ENCODE results near the gene DHRSX.
"Not testable (repeated sequence)": the region's sequence is repeated elsewhere in the genome, so short reads cannot be mapped to it uniquely, and the experiment has no call there.

DHRSX gene

DNA sequence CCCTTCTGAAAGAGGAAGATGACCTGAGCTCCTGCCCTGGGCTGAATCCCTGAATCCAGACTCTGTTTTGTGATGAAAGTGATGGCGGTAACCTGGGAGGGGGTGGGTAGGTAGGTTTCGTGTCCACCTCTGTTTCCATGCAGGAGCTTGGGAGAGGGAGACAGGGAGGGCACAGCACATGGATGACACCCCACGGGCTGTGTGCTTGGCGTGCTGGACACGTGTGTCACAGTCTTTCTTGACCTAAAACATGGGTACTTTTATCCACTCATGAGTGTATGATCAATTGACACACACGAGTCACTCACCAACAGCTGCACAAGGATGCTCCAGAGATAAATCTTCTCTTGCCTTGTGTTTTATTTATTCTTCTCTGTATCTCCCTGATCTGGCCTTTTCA is 111.5 kb downstream of the DHRSX start:
- no peak for DNase-seq

DNA sequence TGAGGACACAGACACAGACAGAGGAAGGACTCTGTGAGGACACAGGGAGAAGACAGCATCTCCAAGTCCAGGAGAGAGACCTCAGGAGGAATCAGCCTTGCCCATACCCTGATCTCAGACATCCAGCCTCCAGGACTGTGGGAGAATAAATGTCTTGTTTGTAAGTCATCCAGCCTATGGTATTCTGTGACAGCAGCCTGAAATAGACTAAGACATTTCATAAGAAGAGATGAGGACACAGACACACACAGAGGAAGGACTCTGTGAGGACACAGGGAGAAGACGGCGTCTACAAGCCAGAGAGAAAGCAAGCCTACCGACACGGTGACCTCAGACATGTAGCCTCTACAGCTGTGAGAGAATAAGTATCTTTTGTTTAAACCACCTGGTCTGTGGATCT is 112.1 kb downstream of the DHRSX start:
- peak; percentile 11 for DNase-seq

DNA sequence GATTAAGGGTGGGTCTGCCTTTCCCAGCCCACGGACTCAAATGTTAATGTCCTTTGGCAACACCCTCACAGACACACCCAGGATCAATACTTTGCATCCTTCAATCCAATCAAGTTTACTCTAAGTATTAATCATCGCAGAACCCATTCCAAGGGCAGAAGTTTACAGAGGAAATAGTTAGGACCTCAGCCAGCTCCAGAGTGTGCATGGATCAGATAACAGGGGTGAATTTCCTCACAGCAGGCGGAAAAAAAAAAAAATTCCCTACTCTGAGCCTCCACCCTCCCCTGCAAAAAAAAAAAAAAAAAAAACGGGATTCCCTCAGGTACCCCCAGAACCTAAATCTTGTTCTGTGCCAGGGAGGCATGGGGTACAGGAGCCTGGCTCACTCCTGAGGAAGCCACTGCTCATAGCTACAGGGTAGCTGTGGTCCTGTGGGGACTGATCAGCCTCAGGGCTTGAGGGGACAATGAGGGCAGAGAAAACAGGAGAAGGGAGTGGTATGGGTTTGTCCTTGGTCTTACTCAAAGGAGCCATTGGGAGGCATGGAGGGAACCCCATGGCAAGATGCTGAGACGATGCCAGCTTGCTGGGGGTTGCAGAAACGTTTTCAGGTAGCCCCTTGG is 113.0 kb downstream of the DHRSX start:
- peak; percentile 36 for DNase-seq

DNA sequence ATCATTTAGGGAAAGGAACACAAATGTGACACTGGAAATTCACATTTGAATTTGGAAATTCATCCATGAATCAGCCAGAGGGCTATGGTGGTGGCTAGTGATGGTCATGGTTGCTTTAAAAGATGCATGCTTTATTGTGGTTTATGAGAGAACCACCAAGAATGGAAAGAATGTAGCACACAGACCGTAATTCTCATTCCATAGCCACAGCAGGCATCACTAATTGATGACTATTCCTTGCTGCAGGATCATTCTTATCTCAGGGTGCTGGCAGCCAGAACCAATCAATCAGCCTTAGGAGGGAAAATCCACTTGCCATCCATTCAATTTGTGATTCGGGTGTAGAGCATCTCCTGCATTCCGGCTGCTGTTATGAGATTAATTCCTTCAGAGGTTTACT is 115.6 kb downstream of the DHRSX start:
- DNase-seq = peak; percentile 88

DNA sequence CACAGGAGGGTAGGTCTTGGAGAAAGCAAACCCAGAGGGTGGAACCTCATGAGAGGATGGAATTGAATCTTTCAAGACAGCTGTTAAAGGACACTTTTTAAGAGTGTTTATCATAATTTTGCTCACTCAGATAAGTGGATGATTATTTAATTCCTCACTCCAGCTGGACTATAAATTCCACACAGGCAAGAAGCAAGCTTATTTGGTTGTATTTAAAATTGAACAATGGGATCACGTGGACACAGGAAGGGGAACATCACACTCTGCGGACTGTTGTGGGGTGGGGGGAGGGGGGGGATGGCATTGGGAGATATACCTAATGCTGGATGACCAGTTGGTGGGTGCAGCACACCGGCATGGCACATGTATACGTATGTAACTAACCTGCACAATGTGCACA is 116.3 kb downstream of the DHRSX start:
- no peak for DNase-seq

DNA sequence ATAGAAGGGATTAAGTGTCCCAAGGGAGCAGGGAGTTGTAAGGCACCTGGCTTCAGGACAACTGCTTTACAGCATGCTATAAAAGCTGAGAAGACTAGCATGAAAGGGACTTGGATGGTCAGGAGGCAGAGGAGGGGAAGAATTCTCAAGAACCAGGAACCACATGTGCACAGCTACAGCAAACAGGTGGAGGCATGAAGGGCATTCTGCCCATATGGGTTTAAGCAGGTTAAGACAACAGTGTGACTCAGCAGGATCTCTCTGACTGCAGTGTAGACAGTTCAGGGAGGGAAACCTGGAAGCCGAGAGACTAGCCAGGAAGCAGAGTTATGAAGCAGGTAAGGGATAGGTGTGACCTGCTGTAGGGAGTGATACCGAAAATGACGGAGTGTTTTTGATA is 117.0 kb downstream of the DHRSX start:
- DNase-seq = no peak

DNA sequence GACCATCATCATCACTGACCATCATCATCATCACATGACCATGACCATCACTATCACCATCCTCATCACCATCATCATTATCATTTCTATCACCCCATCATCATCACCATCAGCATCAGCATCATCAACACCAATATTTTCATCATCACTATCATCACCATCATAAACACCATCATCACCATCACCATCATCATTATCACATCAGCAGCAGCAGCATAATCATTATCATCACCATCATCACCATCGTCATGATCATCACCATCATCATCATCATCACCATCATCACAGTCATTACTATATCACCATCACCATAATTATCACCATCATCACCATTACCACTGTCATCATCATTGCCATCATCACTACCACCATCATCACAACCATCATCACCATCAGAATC is 117.6 kb downstream of the DHRSX start:
- no peak for DNase-seq

DNA sequence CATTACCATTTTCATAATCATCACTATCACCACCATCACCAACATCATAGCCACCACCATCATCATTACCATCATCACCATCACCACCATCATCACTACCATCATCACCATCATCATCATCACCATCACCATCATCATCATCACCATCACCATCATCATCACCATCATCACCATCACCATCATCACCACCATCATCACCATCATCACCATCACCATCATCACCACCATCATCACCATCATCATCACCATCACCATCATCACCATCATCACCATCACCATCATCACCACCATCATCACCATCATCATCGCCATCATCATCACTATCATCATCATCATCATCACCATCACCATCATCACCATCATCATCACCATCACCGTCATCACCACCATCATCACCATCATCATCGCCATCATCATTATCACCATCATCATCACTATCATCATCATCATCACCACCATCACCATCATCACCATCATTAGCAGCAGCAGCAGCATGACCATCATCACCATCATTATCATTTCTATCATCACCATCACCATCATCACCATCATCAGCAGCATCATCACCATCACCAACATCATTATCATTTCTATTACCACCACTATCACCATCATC is 118.2 kb downstream of the DHRSX start:
- DNase-seq = not testable (repeated sequence)

DNA sequence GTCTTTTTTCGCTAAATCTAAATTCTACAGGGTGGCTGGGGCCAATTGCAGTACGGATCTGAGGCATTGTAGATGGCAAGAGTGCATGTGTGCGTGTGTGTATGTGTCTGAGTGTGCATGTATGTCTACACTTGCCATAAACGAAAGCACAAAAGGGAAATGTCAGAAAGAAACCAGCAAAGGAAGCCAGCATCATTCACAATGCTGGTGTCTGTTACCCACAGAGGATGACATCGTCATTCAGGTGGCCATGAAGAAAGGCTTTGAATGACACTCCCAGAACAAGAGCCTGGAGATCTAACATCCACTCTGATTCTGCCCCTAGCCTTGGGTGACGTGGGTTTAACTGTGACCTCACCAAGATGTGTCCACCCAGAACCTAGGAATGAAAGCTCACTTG is 124.6 kb downstream of the DHRSX start:
- DNase-seq = no peak

DNA sequence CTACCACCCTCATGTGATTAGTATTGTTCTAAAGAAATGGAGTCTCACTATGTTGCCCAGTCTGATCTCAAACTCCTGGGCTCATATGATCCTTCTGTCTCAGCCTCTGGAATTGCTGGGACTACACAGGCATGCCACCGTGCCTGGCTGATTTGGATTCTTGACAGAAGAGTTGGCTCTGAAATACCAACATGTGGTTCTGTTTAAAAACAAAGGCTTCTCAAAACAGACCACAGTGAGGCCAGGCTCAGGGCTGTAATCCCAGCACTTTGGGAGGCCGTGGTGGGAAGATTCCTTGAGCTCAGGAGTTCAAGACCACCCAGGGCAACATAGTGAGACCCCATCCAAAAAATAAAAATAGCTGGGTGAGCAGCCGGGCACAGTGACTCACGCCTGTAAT is 126.7 kb downstream of the DHRSX start:
- DNase-seq = peak; percentile 81

DNA sequence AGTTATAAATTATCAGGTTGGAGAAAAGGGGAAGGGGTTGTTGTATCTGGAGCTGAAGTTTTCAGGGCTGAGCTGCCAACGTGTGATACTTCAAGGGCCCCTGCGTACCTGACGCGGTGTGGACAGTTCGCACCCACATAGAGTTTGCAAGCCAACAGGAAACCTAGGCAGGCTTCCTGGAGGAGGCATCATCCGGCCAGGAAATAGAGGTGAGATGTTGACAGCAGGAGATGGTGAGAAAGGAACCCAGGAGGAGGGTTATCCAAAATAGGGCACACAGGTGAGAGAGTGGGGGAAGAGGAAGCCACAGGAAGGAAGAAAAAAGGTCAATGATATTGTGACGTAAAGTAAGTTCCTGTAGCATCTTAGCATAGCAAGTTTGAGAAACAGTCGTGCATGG is 127.2 kb downstream of the DHRSX start:
- DNase-seq = no peak

DNA sequence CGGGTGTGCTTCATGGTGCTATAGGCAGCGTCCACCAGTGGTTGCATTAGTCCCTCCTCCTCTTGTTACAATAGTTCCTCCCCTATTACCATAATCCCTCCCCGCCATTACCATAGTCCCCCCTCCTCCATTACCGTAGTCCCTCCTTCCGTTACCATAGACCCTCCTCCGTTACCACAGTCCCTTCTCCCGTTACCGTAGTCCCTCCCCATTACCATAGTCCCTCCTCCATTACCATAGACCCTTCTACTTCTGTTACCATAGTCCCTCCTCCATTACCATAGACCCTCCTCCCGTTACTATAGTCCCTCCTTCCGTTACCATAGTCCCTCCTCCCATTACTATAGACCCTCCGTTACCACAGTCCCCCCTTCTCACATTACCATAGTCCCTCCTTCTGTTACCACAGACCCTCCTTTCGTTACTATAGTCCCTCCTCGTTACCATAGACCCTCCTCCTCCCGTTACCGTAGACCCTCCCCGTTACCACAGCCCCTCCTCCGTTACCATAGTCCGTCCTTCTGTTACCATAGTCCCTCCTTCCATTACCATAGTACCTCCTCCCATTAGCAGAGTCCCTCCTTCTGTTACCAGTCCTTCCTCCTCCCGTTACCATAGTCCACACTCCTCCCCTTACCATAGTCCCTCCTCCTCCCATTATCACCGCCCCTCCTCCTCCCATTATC is 129.6 kb downstream of the DHRSX start:
- DNase-seq = no peak

DNA sequence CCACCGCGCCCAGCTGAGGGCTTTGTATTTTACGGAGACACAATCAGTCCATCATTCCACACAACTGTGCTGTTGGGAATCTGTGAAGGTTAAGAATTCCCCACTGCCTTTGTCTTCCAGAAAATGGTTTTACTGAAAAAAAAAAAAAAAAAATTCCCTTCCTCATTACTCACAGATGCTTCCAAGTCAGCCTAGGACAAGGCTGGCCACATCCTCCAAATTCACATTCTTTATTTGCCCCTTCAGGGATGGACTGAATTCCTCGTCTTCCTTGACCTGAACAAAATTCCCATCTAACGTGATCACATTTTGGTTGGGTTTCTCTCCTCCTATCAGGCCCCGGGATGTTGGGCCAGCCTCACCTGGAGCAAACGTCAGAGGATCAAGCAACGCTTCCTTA is 130.3 kb downstream of the DHRSX start:
- peak; percentile 86 for DNase-seq

DNA sequence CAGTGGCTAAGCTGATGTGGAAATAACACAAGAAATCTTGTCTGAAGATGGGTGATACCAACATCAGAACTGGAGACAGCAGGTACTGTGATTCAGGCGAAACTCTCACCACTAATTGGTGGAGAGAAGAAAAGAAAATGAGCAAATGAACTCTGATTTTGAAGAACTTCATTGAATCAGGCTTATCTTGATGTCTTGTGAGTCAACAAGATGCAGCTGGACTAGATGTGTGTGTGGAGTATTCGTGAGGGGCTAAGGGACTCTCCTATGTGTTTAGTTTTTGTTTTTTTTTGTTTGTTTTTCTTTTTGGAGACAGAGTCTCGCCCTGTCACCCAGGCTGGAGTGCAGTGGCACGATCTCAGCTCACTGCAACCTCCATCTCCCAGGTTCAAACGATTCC is 131.6 kb downstream of the DHRSX start:
- DNase-seq = no peak

DNA sequence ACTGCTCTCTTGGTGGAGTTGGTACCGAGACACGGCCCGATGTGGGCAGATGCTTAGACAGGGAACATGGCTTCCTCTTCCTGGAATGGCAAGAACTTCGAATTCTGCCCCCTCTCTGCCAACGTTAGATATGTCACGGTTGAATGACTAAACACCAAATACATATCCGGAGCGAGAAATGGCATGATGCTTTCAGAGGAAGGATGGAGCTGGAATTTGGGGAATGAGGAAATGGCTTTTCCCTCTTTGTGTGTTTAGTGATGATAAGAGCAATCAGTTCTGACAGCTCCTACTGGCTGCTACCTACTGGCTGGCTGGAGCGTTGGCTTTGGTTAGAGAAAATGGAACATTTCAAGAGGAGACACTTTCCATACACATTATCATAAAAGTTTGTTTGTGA is 140.0 kb downstream of the DHRSX start:
- peak; percentile 36 for DNase-seq

DNA sequence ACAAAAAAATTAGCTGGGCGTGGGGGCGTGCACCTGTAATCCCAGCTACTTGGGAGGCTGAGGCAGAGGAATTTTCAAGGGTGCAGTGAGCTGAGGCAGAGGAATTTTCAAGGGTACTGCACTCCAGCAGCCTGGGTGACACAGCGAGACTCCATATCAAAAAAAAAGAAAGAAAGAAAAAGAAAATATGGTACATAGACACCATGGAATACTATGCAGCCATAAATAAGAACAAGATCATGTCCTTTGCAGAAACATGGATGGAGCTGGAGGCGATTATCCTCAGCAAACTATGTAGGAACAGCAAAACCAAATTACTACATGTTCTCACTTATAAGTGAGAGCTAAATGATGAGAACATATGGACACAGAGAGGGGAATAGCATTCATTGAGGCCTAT is 141.3 kb downstream of the DHRSX start:
- not testable (repeated sequence) for DNase-seq

DNA sequence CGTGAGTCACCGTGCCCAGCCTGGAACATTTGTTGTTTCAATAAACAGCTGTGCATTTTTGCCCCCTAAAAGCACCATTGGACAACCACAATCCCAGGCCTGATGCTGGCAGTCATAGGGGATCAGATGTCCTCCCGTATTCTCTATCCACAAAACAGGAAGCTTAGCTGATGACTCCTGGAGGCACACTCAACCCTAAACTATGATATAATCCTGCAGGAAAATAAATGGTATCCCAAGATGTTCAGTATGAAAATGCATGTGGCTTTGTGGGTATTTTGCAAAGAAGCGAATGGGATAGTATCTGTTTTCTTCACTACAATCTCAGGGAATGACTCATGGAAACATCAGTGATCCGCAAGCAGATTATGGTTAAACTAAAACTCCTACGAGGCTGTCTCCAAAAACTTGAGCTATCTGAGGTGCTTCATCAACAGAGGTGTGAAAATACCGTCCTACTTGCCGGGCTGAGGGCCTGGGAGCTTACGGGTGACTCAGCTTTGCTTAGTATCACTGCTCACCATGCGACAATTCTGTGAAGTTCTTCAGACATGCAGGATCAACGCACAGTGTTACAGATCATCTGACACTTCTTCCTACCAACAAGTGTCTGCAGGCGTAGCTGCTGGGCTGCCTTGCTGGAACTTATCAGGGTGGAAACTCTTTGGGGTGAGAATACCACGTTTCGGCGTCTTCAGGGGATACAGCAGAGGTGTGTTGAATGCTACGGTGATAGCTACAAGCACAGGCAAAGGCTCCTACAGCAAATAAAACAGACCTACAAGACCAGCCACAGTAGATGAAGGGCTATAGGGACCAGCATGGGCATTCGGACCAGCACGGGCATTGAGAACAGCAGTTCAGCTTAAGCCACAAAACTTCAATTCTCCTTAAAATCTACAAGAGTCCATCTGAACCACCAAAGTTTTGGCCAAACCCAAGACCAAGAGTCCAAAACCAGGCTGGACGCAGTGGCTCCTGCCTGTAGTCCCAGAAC is 148.5 kb downstream of the DHRSX start:
- peak; percentile 98 for DNase-seq

DNA sequence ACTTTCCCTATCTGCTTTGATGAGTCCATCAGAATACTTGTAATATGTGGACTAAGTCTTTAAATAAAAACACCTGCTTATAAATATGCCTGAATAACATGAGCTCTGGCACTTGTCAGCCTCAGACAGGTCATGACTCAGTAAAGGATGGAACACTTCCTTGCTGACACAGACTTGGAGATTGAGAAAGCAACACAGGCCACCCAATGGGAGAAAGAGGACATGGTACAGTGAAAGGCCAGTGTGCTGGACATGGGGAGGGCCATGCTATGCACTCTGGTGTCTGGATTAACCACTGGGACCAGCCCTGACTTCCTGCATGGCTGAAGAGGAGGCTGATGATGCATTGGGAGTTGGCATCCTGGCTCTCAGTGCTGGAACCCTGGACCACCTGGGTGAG is 149.5 kb downstream of the DHRSX start:
- DNase-seq = peak; percentile 86

DNA sequence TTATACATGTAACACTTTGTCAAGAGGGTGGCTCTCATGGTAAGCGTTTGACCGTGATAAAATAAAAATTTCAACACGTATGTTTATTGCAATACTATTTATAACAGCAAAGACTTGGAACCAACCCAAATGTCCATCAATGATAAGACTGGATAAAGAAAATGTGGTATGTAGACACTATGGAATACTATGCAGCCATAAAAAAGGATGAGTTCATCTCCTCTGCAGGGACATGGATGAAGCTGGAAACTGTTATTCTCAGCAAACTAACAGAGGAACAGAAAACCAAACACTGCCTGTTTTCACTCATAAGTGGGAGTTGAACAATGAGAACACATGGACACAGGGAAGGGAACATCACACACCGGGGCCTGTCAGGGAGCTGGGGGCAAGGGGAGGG is 150.1 kb downstream of the DHRSX start:
- not testable (repeated sequence) for DNase-seq

DNA sequence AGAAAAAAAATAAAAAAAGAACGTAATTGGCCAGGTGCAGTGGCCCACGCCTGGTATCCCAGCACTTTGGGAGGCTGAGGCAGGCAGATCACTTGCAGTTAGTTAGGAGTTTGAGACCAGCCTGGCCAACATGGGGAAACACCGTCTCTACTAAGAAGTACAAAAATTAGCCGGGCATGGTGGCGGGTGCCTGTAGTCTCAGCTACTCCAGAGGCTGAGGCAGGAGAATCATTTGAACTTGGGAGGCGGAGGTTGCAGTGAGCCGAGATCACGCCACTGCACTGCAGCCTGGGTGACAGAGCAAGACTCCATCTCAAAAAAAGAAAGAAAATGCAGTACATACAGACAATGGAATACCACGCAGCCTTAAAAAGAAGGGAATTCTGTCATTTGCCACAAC is 150.7 kb downstream of the DHRSX start:
- DNase-seq = not testable (repeated sequence)

DNA sequence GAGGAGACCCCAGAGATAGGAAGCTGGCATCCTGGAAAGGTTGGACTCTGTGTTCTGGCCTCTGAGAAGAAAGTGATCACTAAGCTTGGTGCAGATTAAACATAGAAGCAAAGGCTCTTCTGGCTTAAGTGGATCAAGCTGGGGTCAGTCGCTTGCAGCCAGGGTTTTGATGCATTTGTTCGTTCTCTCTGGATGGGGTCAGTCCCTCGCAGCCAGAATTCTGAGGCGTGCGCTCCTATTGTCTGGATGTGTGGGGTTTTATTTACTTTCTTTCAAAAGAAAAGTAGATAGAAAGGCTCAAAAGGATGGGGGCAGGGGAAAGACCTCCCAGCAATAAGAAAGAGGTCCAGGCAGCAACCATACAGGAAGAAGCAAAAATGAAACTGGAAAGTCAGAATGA is 152.6 kb downstream of the DHRSX start:
- no peak for DNase-seq

DNA sequence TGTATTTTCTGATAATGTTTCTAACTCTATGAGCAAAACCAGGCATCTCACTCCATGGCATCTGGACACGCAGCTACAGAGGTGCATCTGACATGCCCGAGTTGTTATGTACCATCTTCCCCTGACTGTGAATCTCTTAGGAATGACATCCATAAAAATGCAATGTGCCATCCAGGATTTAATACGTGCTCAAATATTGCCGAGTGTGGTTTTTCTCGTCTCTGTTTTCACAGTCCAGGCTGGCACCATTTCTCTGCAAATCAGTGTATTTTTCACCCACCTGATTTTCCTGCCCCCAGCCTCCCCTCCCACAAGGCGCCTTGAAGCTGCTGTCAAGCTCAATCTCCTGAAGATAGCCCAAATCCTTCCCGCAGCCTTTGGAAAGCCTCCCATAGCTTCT is 154.6 kb downstream of the DHRSX start:
- no peak for DNase-seq

DNA sequence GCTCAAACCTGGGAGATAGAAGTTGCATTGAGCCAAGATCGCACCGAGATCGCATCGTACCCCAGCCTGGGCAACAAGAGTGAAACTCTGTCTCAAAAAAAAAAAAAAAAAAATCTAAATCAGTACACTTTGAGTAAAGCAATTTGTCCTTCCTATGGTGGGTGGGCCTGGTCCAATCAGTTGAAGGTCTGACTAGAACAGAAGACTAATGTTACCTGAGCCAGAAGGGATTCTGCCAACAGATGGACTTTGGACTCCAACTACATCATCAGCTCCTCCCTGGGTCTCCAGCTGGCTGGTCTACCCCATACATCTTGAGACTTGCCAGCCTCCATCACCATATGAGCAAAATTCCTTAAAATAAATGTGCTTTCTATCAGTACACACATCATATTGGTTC is 155.2 kb downstream of the DHRSX start:
- DNase-seq = no peak

All from fibroblast of skin of right biceps (primary cell).